ENCODE data around the gene RBP4. TPM values are rescaled to one million over a fixed set of nuclear protein-coding genes. Genes with fewer than 3 reads are reported as not detected.

RBP4 gene
- polyA plus RNA-seq, 2 of the 4 experiments (the other 2 are of a cell fraction), result 6.0 to 8.2 TPM

- no peak for ATAC-seq
- no peak for FAIRE-seq
- Histone ChIP-seq H3K27ac (no peak overlapping the region), H3K9me3 (no peaks in the 10 kb centered on the region), H3K4me3 (peak overlapping the region; percentile 33), H3K4me2 (peak overlapping the region; percentile 74), H3K4me1 (no peaks in the 10 kb centered on the region)
- CTCF ChIA-PET, result interaction anchor here (0.8 to 1.5 kb wide), 3 partner anchors 12 to 113 kb away, joined by 3 to 5 read pairs (median 3); no protein-coding TSS in a partner anchor
- no peak for DNase-seq (ENCODE audit: low read depth in 1 of 2, low spot score in 1 of 2)
- POLR2A ChIA-PET, result no interaction called here
- WGBS (ENCODE audit: missing lambda C conversion rate), result 71% methylated on average over 33 of the region's 33 CpGs
- no peak for TF ChIP-seq ATOH8 (CRISPR knock-in tag; IDR thresholded peaks at IDR 0.05; ENCODE audit: low read depth)
- no peak for TF ChIP-seq SREBF2 (IDR thresholded peaks at IDR 0.05)
- TF ChIP-seq, protein P1, sequence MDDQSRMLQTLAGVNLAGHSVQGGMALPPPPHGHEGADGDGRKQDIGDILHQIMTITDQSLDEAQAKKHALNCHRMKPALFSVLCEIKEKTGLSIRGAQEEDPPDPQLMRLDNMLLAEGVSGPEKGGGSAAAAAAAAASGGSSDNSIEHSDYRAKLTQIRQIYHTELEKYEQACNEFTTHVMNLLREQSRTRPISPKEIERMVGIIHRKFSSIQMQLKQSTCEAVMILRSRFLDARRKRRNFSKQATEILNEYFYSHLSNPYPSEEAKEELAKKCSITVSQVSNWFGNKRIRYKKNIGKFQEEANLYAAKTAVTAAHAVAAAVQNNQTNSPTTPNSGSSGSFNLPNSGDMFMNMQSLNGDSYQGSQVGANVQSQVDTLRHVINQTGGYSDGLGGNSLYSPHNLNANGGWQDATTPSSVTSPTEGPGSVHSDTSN (IDR thresholded peaks at IDR 0.05), result no peak
- TF ChIP-seq MYC (IDR thresholded peaks at IDR 0.05; ENCODE audit: borderline replicate concordance, low read length), result no peak
- no peak for TF ChIP-seq ELK1 (IDR thresholded peaks at IDR 0.05; ENCODE audit: low read depth, low read length)
- TF ChIP-seq TFCP2L1 (CRISPR knock-in tag; IDR thresholded peaks at IDR 0.05), result no peak
- no peak for TF ChIP-seq CTCF (IDR thresholded peaks at IDR 0.05)
- TF ChIP-seq RFX5 (IDR thresholded peaks at IDR 0.05), result no peak
- no peak for TF ChIP-seq HEYL (CRISPR knock-in tag; IDR thresholded peaks at IDR 0.05)
- no peak for TF ChIP-seq TP53 (CRISPR knock-in tag; IDR thresholded peaks at IDR 0.05)
- TF ChIP-seq CEBPB (IDR thresholded peaks at IDR 0.05), result no peak
- TF ChIP-seq MAFK (IDR thresholded peaks at IDR 0.05; ENCODE audit: partially characterized antibody), result no peak
- TF ChIP-seq HOXA7 (CRISPR knock-in tag; IDR thresholded peaks at IDR 0.05), result no peak
- TF ChIP-seq CBX8 (IDR thresholded peaks at IDR 0.05), result no peak
- TF ChIP-seq USF2 (IDR thresholded peaks at IDR 0.05), result no peak
- no peak for TF ChIP-seq KDM1A (IDR thresholded peaks at IDR 0.05; ENCODE audit: low read depth)
- no peak for TF ChIP-seq GATA3 (IDR thresholded peaks at IDR 0.05; ENCODE audit: borderline replicate concordance)
- TF ChIP-seq FOSL2 (IDR thresholded peaks at IDR 0.05), result no peak
- TF ChIP-seq FOSL2 (CRISPR knock-in tag; IDR thresholded peaks at IDR 0.05), result no peak
- TF ChIP-seq FOXS1 (CRISPR knock-in tag; IDR thresholded peaks at IDR 0.05), result no peak
Observed at GRCh38 chr10:93567277-93568104, 33.5 kb downstream of the RBP4 start.

Data from A549 (cell line).